ENCODE data around the gene LRFN3.
"Not testable (repeated sequence)": the region's sequence is repeated elsewhere in the genome, so short reads cannot be mapped to it uniquely, and the experiment has no call there.

LRFN3 gene, protein sequence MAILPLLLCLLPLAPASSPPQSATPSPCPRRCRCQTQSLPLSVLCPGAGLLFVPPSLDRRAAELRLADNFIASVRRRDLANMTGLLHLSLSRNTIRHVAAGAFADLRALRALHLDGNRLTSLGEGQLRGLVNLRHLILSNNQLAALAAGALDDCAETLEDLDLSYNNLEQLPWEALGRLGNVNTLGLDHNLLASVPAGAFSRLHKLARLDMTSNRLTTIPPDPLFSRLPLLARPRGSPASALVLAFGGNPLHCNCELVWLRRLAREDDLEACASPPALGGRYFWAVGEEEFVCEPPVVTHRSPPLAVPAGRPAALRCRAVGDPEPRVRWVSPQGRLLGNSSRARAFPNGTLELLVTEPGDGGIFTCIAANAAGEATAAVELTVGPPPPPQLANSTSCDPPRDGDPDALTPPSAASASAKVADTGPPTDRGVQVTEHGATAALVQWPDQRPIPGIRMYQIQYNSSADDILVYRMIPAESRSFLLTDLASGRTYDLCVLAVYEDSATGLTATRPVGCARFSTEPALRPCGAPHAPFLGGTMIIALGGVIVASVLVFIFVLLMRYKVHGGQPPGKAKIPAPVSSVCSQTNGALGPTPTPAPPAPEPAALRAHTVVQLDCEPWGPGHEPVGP

DNA sequence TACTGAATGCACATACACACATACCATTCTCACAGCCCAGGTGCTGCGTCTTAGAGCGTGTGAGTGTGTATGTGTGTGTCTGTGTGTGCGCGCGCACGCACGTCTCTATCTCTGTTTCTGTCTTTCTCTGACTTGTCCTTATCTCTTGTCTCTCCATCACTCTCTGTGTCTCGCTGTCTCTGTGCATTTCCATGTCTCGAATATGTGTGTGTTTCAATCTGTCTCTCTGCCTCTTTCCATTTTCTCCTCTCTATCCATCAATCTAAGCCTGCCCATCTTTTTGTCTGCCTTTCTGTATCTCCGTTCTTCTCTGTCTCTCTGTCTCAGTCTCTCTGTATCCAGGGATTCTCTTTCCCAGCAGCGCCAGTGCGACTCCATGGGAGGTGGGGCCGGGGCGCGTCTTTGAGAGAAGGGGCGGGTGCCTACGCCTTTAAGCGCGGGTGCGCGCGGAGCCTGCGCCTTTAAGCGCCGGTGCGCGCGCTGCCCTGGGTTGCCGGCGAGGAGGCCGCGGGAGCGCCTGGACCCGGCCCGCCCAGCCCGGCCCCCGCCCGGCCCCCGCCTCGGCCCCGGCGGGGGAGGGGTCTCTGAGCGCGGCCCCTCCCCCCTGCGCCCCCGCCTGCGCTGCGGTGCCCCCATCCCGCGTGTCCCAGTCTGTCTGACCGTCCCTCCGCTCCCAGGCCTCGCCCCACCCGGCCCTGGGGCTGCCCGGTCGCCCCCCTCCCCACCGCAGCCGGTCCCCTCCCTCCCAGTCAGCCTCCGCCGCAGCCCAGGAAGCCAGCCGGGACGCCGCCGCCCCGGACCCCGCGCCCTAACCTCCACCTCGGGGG, at the start of gene LRFN3:
TSS of gene LRFN3 (plus strand) at position 464 of the 827 bp plus-strand sequence. CDS start 3,052 bp downstream, outside the sequence.
- FAIRE-seq: no peak

DNA sequence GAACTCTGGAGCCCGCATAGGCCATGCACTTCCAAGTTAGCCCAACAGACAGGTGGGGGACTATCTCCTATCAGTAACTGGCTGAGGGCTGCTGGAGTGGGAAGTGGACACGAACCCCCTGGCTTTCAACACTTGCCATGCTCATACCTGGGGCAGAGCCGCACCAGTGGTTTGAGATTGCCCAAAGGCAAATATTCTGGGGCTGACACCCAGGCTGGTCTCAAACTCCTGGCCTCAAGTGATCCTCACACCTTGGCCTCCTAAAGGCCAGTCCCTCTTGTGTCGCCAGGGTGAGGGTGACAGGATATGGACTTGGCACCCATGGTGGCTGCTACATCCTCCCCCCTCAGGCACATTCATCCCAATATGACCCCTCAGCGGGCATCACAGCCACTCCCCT, 49.0 kb upstream of the LRFN3 start:
- no peak for FAIRE-seq

DNA sequence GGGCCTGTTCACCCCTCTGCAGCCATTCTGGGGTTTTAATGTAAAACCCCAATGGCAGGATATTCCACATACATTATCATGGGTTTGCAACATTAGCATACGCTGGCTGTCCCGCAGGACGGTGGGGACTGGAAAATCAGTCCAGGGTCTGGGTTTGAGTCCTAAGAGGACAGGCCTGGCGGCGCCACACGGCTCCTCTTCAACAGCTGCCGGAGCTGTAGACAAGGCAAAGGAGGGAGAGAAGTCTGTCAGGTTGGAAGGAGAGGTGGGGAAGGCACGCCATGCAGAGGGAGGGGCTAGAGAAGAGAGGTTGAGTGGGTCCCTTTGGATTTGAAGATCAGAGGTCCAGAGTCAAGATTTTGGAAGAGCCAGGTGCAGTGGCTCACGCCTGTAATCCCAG, 47.8 kb upstream of the LRFN3 start:
- FAIRE-seq: no peak

DNA sequence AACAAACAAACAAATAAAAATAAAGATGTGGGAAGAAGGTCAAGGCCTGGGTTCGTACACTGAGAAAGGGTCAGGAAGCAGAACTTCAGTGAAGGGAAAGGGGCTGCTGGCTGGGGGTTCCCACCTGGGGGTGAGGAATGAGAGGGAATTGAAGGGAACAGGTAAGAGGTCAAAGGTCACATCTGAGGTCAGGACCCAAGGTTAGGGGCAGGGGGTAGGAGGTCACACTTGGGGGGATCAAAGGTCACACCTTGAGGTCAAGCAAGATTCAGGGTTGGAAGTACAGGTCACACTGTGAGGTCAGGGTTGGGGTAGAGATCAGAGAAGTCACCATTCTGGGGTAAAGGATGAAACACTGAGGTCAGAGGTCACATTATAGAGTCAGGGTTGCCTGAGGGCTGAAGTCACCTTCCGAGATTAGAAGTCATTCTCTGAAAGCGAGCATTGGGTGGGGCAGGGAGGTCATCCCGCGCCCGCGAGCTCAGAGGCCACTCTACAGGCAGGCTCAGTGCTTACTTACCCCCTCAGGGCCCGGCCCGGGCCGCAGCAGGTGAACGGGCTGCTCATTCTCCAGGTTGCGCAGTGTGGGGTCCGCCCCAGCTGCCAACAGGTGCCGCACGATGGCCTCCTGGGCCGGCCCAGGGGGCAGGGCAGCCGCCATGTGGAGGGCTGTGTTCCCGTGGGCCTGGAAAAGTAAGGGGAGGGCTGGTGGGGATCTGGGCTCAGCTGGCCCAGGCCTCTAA, 46.6 kb upstream of the LRFN3 start:
- FAIRE-seq: no peak

DNA sequence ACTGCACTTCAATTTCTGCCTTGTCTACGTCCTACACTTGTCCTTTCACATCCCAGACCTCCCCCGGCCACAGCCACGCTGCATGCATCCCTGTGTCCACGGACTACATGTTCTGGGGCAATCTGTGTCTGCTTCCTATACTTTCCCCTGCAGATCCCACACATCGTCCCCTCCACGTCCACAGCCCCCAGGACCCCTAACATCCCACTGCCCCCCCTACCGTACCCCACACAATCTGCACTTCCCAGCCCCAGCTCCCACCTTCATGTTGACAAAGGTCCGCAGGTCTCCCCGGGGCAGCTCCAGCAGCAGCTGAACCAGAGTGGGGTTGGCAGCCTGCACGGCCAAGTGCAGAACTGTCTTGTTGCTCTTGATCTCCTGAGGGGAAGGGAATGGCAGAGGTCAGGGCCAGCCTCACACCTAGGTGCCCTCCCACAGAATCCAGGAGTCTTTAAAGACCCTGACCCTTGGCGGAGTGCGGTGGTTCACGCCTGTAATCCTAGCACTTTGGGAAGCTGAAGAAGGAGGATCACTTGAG, 46.0 kb upstream of the LRFN3 start:
- FAIRE-seq: no peak

DNA sequence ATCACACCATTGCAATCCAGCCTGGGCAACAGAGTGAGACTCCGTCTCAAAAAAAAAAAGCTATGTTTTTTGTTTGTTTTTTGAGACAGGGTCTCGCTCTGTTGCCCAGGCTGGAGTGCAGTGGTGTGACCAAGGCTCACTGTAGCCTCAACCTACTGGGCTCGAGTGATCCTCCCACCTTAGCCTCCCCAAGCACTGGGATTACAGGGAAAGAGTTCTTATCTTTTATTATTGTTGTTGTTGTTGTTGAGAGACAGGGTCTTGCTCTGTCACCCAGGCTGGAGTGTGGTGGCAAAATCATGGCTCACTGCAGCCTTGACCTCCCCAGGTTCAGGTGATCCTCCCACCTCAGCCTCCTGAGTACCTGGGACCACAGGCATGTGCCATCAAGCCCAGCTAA, 44.4 kb upstream of the LRFN3 start:
- FAIRE-seq: not testable (repeated sequence)

DNA sequence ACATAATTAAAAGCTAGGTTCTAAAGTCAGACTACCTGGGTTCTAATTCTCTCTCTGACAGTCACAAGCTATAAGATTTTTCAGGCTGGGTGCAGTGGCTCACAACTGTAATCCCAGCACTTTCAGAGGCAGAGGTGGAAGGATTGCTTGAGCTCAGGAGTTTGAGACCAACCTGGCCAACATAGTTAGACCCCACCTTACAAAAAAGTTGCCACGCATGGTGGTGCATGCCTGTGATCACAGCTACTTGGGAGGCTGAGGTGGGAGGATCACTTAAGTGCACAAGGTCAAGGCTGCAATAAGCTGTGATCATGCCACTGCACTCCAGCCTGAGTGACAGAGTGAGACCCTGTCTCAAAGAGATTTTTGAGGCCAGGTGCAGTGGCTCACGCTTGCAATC, 41.8 kb upstream of the LRFN3 start:
- FAIRE-seq: no peak

DNA sequence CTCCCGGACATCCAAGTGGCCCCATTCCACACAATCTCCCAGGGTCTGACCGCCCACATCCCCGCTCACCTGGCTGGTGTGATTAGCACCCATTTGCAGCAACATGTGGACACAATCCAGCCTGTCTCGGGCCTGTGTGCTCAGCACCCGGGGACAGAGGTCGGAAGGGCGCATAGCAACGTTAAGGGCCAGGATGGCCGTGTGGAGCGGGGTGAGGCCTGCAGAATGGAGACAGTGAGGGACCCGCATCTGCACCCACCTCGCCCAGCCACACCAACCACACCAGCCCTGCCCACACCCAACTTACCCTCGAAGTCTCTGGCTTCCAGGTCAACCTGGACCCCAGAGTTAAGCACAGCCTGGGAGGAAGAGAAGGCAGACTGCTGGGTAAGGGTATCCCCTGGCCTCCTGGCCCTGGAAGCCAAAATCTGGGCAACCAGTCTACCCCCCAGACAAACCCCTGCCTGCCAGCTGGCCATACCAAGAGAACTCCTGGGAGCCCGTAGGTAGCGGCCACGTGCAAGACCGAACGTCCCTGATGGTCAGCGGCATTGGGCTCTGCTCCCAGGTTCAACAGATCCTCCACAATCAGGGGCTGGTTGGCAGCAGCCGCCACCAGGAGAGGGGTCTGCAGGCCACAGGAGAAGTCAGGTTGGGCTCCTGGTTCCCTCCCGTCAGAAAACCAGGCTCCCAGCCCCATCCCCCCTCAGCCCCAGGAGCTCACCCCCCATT, 40.1 kb upstream of the LRFN3 start:
- no peak for FAIRE-seq

DNA sequence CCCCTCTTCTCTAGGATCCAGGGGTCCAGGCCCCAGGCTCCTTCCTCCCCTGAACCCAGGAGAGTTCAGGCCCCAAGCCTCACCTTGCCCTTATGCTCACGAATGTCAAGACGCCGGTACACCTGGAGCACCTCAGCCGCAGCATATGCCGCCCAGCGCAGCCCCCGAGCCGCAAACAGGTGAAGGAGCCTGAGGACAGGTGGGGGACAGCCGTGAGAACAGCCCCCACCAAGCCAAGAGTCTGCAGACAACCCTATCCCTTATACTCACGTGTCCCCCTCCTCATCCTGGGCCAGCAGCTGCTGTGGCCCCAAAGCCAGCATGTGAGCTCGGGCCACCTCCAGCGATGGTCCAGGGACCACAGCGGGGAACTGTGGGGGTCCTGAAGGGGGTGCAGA, 39.5 kb upstream of the LRFN3 start:
- no peak for FAIRE-seq

DNA sequence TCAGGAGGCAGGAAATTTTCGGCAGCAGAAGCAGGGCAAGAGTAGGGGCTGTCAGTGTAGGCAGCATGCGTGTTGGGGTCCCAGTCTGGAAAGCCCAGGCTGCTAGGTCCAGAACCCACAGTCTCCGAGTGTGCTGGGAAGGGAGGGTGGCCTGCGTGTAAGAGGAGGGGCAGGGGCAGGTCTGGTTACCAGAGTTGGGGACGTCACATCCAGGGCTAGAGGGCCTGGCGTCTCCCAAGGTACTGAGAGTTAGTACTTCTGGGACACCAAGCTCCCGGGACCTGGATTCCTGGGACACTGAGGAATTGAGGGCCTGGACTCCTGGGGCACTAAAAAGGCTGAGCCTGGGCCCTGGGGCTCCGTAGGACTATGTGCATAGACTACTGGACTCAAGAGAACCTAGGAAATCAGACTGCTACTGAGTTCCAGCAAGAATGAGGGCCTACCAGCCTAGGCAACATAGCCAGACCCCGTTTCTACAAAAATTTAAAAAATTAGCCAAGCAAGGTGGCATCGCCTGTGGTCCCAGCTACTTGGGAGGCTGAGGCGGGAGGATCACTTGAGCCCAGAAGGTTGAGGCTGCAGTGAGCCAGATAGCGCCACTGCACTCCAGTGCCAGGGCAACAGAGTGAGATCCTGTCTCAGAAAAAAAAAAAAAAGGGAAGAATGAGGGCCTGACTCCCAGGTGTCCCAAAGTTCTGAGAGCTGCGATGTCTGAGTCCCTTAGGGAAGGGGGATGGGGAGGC, 38.3 kb upstream of the LRFN3 start:
- FAIRE-seq: no peak

DNA sequence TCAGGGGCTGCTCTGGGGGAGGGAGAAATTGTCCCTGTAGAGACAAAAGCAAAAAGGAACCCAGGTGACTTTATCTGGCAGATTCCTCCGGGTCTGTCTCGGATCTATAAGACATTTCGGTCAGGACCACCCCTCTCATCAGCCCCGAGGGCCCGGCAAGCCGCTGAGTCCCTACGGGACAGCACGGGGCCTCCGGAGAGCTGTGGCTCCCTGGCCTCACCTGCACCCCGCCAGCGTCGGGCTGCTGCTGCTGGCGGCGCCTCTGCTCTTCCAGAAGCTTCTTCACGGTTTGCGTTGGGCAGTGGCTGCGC, 37.7 kb upstream of the LRFN3 start:
- no peak for FAIRE-seq

DNA sequence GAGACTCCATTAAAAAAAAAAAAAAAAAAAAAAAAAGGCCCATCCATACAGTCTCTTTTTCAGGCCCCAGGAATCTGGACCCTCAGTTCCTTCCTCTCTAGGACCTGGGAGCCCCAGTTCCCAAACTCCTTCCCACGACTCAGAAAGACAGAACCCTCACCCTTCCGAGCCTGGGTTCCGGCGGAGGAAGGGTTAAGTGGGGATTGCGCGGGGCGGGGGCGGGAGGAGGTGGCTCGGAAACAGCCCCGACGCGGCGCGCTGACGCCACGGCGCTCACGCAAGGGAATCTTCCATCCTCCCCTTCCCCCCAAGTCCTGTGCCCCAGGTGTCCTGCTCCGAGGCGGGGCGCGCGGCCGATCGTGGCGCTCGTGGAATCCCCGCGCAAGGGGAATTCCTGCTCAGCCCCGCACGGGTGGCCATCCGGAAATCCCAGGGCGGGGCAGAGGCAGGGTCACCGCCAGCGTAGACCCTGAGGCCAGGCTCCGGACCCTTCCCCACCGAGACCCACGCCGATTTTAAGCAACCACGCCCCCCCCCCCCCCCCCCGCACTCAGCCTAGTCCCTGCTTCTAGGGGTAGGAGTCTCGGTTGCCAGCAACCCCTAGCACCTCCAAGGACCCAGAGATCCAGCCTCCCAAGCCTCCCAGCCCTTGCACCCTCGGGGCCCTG, 36.5 kb upstream of the LRFN3 start:
- FAIRE-seq: no peak

DNA sequence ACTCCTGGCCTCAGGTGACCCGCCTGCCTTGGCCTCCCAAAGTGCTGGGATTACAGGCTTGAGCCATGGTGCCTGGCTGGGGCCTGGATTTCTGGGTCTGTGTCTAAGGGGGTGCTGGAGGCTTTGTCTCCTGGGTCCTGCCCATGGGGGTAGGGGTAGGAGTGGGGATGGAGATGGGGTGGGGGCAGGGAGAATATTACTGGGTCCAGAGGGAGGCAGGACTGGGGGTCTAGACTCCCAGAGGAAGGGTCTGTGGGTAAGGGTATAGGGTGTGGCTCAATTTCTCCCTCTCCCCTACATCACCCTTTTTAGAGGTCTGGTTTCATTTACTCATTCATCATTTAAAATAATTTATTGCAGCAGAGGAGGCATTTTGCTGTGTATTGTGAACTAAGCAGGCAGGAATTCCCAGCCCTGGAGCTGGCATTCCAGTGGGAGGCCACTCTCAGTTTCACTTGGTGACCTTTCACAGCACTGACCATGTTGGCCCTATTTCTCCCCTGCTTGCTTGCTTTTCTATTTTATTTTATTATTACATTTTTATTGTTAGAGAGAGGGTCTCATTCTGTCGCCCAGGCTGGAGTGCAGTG, 35.0 kb upstream of the LRFN3 start:
- no peak for FAIRE-seq

DNA sequence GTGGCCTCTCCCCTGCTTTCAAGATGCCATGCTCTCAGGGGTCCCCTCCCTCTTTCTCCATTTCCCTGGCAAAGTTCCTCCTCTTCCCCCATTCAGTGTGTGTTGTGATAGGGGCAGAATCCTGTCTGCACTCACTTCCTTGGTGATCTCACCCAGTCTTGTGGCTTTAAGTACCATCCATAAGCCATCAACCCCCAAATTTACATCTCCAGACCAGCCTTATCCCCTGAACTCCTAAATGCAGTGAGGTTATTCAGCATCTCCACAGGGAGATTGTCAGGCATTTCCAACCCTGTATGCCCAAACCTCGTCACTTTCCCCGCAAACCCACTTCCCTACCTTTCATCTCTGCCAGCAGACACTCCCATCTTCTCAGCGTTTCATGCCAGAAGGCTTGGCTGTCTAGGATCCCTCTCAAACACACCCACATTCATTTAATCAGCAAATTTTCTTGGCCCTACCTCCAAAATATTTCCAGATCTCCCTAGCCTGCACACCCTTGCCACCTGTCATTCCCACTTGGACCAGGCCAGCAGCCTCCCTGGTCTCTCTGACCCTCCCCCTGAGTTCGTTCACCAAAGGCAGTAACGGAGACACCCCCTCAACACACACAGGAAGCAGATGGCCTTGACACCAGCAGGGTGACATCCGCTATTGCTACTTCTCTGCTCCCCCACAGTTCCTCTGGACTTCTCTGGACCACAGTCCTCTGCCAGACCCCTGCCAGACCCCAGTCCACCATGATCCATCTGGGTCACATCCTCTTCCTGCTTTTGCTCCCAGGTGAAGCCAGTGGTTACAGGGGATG, 34.1 kb upstream of the LRFN3 start, which contains the start of gene HCST:
TSS of gene HCST (plus strand) at position 676 of the 808 bp plus-strand sequence. CDS start at position 741, 65 bp downstream.
- no peak for FAIRE-seq

DNA sequence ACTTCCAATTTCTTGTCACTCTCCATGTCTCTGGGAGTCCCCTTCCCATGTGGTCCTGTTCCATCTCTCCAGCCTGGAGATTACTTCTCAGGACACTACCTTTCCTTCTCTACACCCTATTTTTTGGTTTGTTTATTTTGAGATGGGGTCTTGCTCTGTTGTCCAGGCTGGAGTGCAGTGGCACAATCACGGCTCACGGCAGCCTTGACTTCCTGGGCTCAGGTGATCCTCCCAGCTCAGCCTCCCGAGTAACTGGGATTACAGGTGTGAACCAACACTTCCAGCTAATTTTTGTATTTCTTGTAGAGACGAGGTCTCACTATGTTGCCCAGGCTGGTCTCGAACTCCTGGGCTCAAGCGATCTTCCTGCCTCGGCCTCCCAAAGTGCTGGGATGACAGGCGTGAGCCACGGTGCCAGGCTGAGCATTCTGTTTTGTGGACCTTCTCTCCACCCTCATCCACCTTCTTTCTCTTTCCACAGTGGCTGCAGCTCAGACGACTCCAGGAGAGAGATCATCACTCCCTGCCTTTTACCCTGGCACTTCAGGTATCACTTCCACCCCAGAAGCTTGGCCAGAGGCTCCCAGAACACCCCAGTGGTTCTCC, 33.2 kb upstream of the LRFN3 start:
- FAIRE-seq: no peak

DNA sequence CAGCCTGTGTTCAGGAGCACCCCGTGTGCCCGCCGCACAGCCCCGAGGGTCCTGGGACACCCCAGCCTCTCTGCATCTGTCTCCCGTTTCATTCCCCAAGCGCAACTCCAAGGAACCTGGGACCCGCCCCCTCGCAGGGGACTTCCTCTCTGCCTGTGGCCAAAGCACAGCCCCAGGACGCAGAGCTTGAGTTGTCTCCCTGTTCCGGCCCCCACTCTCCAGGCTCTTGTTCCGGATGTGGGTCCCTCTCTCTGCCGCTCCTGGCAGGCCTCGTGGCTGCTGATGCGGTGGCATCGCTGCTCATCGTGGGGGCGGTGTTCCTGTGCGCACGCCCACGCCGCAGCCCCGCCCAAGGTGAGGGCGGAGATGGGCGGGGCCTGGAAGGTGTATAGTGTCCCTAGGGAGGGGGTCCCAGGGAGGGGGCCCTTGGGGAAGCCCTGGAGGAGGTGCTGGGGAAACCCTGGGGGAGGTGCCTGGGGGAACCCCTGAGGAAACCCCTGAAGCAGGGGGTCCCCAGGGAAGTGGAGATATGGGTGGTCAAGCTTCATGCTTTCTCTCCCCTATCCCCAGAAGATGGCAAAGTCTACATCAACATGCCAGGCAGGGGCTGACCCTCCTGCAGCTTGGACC, 32.5 kb upstream of the LRFN3 start:
- no peak for FAIRE-seq

DNA sequence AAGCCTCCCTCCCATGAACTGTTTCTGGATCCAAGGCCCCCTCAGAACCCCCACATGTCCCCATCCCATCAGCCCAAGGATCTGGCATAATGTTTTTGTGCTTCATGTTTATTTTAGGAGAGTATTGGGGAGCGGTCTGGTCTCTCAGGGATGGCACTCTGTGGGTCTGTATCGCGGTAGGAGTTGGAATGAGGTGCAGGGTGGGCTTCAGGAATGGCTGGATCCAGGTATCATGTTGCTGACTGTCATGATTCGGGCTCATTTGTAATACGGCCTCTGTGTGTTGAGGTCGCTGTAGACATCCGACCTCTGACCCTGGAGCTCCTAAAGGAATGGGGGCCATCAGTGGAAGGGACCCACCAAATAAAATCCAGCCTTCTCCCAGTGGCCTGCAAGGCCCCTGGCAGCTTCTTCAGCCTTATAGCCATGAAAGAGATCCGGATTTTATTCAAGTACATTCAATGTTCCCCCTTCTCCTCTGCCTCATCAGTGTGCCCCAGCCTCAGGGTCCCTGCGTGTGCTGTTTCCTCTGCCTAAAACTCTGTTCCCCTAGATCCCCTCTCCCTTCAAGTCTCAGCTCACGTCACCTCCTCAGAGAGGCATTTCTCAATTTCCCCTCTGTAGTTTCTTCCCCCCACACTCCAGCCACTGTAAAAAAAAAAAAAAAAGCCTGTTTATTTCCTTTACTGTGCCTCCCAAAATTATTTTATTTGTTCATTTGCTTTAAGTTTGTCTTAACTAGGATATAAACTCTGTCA, 31.7 kb upstream of the LRFN3 start:
- FAIRE-seq: no peak

Measured in TTC549 (cell line).